PFSK-1 (cell line): Measurements from ENCODE around the gene SPRR3.

Source experiments
- POLR2AphosphoS5 ChIP-seq: IDR thresholded peaks from 2 replicates; pipeline ENCODE4 v1.6.1; 2012; ENCODE audit warnings: low read depth, mild to moderate bottlenecking, control low read depth, low read length, moderate library complexity
- SIN3A ChIP-seq: IDR thresholded peaks from 2 replicates; pipeline ENCODE4 v1.6.1; 2012; ENCODE audit warnings: mild to moderate bottlenecking, low read length, moderate library complexity, borderline replicate concordance; ENCODE audit not compliant: insufficient read depth
- TAF1 ChIP-seq: IDR thresholded peaks from 2 replicates; pipeline ENCODE4 v1.6.1; 2012; ENCODE audit warnings: low read length, control low read depth, borderline replicate concordance; ENCODE audit not compliant: insufficient read depth
- TF ChIP-seq, protein P1 (sequence below), 2 experiments: IDR thresholded peaks; 2 replicates each; pipeline versions ENCODE4 v1.6.1 to v1.8.0; 2011 to 2012; ENCODE audit warnings: low read depth in 2 of 2, low read length in 2 of 2, control low read depth in 1 of 2, inconsistent platforms in 1 of 2, mild to moderate bottlenecking in 1 of 2, moderate library complexity in 1 of 2; ENCODE audit not compliant: insufficient read depth in 1 of 2

DNA sequence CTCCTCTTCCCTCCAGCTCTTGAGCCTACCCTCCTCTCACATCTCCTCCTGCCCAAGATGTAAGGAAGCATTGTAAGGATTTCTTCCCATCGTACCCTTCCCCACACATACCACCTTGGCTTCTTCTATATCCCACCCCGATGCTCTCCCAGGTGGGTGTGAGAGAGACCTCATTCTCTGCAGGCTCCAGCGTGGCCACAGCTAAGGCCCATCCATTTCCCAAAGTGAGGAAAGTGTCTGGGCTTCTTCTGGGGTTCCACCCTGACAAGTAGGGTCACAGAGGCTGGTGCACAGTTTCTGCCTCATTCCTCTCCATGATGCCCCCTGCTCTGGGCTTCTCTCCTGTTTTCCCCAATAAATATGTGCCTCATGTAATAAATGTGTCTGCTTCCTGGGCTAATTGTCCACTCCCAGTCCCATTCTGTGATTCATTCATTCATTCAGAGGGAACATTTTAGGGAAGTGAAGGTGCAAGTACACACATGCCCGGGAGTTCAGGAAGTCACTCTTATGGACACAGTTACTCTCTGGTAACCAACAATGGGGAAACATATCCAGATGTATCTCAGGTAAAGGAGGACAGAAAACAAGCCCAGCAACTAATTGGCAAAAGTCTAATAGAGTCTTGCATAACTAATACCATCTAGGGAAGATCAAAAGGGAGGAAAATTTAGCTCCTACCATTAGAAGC lies 29.2 kb upstream of the SPRR3 start:
- TF ChIP-seq POLR2AphosphoS5 = no peak
- TF ChIP-seq TAF1 = no peak
- TF ChIP-seq SIN3A = no peak
- TF ChIP-seq, protein P1, sequence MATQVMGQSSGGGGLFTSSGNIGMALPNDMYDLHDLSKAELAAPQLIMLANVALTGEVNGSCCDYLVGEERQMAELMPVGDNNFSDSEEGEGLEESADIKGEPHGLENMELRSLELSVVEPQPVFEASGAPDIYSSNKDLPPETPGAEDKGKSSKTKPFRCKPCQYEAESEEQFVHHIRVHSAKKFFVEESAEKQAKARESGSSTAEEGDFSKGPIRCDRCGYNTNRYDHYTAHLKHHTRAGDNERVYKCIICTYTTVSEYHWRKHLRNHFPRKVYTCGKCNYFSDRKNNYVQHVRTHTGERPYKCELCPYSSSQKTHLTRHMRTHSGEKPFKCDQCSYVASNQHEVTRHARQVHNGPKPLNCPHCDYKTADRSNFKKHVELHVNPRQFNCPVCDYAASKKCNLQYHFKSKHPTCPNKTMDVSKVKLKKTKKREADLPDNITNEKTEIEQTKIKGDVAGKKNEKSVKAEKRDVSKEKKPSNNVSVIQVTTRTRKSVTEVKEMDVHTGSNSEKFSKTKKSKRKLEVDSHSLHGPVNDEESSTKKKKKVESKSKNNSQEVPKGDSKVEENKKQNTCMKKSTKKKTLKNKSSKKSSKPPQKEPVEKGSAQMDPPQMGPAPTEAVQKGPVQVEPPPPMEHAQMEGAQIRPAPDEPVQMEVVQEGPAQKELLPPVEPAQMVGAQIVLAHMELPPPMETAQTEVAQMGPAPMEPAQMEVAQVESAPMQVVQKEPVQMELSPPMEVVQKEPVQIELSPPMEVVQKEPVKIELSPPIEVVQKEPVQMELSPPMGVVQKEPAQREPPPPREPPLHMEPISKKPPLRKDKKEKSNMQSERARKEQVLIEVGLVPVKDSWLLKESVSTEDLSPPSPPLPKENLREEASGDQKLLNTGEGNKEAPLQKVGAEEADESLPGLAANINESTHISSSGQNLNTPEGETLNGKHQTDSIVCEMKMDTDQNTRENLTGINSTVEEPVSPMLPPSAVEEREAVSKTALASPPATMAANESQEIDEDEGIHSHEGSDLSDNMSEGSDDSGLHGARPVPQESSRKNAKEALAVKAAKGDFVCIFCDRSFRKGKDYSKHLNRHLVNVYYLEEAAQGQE (IDR thresholded peaks at IDR 0.05; ENCODE audit: insufficient read depth in 1 of 2, low read depth in 2 of 2, low read length in 2 of 2) = no peak
